CD14-positive monocyte (primary cell): Measurements from ENCODE around the gene IL17RA. TPM values are rescaled to one million over a fixed set of nuclear protein-coding genes. Genes with fewer than 3 reads are reported as not detected.

Experiments
- DNase-seq, 3 donors: peaks; one replicate each; pipeline ENCODE4 v3.0.0-alpha.2; 2011 to 2022
- H2AFZ ChIP-seq: 2 replicates; pipeline ENCODE4 v1.6.0; 2012; ENCODE audit warnings: mild to moderate bottlenecking, low read depth, low read length, inconsistent platforms; ENCODE audit not compliant: insufficient read depth, poor library complexity, severe bottlenecking
- H3K27ac ChIP-seq, 2 donors: 1 replicate in 1 of 2; 2 replicates in 1 of 2; pipeline ENCODE4 v1.5.1; 2012 to 2013; ENCODE audit warnings: low read length in 2 of 2, control low read depth in 1 of 2, inconsistent platforms in 1 of 2, low read depth in 1 of 2, mild to moderate bottlenecking in 1 of 2
- H3K27me3 ChIP-seq, 2 donors: one replicate each; pipeline versions ENCODE4 v1.6.0 to v1.6.1; 2011 to 2013; ENCODE audit warnings: low read length in 2 of 2; ENCODE audit not compliant: control insufficient read depth in 2 of 2, insufficient read depth in 2 of 2
- H3K36me3 ChIP-seq, 2 donors: replicated peaks in 1 of 2; 1 replicate in 1 of 2; 2 replicates in 1 of 2; pipeline versions ENCODE4 v1.5.1 to v1.6.1; 2012 to 2013; ENCODE audit warnings: low read length in 2 of 2, control low read depth in 1 of 2, inconsistent platforms in 1 of 2, mild to moderate bottlenecking in 1 of 2; ENCODE audit not compliant: insufficient read depth in 2 of 2, control insufficient read depth in 1 of 2
- H3K4me1 ChIP-seq, 2 donors: 1 replicate in 1 of 2; 2 replicates in 1 of 2; pipeline versions ENCODE4 v1.5.1 to v1.6.1; 2012 to 2013; ENCODE audit warnings: low read length in 2 of 2, control low read depth in 1 of 2, inconsistent platforms in 1 of 2, mild to moderate bottlenecking in 1 of 2, moderate library complexity in 1 of 2; ENCODE audit not compliant: insufficient read depth in 2 of 2, control insufficient read depth in 1 of 2
- H3K4me2 ChIP-seq: replicated peaks from 2 replicates; pipeline ENCODE3; 2012; ENCODE audit warnings: low read length, moderate library complexity, mild to moderate bottlenecking; ENCODE audit not compliant: poor library complexity, severe bottlenecking; ENCODE audit errors: extremely low read depth
- H3K4me3 ChIP-seq, 3 experiments: fragments of 200-600 bp in 1 of 3; sonication (generic) in 1 of 3; replicated peaks in 1 of 3; 1 replicate in 2 of 3; 2 replicates in 1 of 3; pipeline ENCODE4 v1.5.1; 2011 to 2013; ENCODE audit warnings: low read length in 3 of 3, mild to moderate bottlenecking in 3 of 3, control low read depth in 2 of 3, low read depth in 2 of 3, inconsistent platforms in 1 of 3, moderate library complexity in 1 of 3
- H3K79me2 ChIP-seq: 2 replicates; pipeline ENCODE4 v1.6.0; 2012; ENCODE audit warnings: mild to moderate bottlenecking, control low read depth, inconsistent platforms, low read length, moderate library complexity; ENCODE audit not compliant: insufficient read depth
- H3K9ac ChIP-seq: 2 replicates; pipeline ENCODE4 v1.6.0; 2017; ENCODE audit warnings: low read length, mild to moderate bottlenecking; ENCODE audit not compliant: insufficient read depth, poor library complexity, severe bottlenecking
- H3K9me3 ChIP-seq, 2 donors: replicated peaks in 1 of 2; 1 replicate in 1 of 2; 2 replicates in 1 of 2; pipeline versions ENCODE4 v1.5.1 to v1.6.1; 2012 to 2013; ENCODE audit warnings: low read length in 2 of 2, control low read depth in 1 of 2; ENCODE audit not compliant: control insufficient read depth in 1 of 2, insufficient read depth in 1 of 2
- H4K20me1 ChIP-seq: 2 replicates; pipeline ENCODE4 v1.6.0; 2012; ENCODE audit warnings: mild to moderate bottlenecking, low read length, control low read depth, moderate library complexity; ENCODE audit not compliant: insufficient read depth
- H3K27ac Mint-ChIP-seq, 7 donors: one replicate each; pipeline ENCODE4 v1.8.0; 2020; ENCODE audit warnings: mild to moderate bottlenecking in 7 of 7, mixed read lengths in 7 of 7, moderate library complexity in 6 of 7, inconsistent platforms in 2 of 7
- H3K27me3 Mint-ChIP-seq, 3 donors: one replicate each; pipeline ENCODE4 v1.8.0; 2021 to 2022; ENCODE audit warnings: low read depth in 3 of 3, mild to moderate bottlenecking in 3 of 3, mixed read lengths in 3 of 3, moderate library complexity in 3 of 3, inconsistent platforms in 1 of 3
- H3K36me3 Mint-ChIP-seq, 2 donors: one replicate each; pipeline ENCODE4 v1.8.0; 2020; ENCODE audit warnings: mixed read lengths in 2 of 2, inconsistent platforms in 1 of 2, mild to moderate bottlenecking in 1 of 2
- H3K4me1 Mint-ChIP-seq: one replicate; pipeline ENCODE4 v1.8.0; 2020; ENCODE audit warnings: mild to moderate bottlenecking, mixed read lengths
- H3K4me3 Mint-ChIP-seq, 2 donors: one replicate each; pipeline ENCODE4 v1.8.0; 2020; ENCODE audit warnings: mild to moderate bottlenecking in 2 of 2, mixed read lengths in 2 of 2, moderate library complexity in 1 of 2
- H3K9me3 Mint-ChIP-seq, 7 donors: one replicate each; pipeline ENCODE4 v1.8.0; 2020 to 2022; ENCODE audit warnings: mixed read lengths in 7 of 7, mild to moderate bottlenecking in 6 of 7, moderate library complexity in 6 of 7, inconsistent platforms in 2 of 7
- WGBS: methylation state at CpG from one replicate; pipeline ENCODE4 v1.1.5; 2013; ENCODE audit warnings: missing lambda C conversion rate; ENCODE audit not compliant: insufficient coverage; 5-methylcytosine and 5-hydroxymethylcytosine counted together
- intact Hi-C, 2 donors: fragments of 100-400 bp; cut with micrococcal nuclease; formaldehyde crosslinking; loops; one replicate each; pipeline versions ENCODE4 v1.15.0 to v1.15.1; 2023
- polyA plus RNA-seq, 3 donors: library from polyadenylated mRNA; depleted of rRNA in 1 of 3; unstranded in 2 of 3; stranded (reverse) in 1 of 3; fragments of 300-500 nt in 2 of 3; fragments of >200 nt in 1 of 3; fragmentation: Illumina TruSeq in 2 of 3; gene quantifications; 1 replicate in 2 of 3; 2 replicates in 1 of 3; pipeline ENCODE4 v1.2.3, GENCODE V29; 2012 to 2021
- TF ChIP-seq, protein P1 (sequence below): fragments of 200-600 bp; IDR thresholded peaks from one replicate; pipeline ENCODE4 v1.8.0; 2022; ENCODE audit warnings: antibody characterized with exemption, mild to moderate bottlenecking

Gene IL17RA
- polyA plus RNA-seq, 3 donors, result 68.3 to 118 (median 96.7) TPM

DNA sequence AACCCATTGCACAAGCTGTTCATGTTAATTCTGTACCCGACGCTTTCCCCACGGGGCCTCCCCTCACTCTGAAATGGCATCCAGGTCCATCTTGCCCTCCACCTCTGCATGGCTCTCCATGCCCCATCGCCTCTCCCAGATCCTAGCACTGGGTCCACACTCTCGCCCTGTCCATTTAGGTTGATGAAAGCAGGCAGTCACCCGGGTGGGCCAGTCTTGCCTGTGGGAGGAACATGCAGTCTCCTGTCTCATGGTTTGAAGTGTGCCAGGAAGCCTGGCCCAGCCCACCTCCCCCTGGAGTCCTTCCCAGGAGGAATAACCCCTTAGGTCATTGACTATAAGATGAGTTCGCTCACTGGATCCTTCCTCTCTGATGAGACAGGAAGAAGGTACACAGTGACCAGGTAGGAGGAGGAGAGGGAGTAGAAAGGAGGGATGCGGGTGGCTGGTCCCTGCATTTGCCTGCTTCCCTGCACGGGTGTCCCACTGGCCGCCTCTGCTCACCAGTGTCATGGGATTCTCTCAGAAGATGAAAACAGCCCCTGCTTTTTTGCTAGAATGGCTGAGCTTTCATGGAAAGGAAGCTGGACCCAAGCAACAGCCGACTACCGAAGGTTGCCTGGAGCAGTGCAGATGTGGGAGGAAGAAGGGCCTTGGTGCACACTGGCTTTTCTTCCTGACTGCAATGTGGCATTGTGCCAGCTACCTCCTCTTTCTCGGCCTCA lies 29.5 kb downstream of the IL17RA start:
- no peaks in the 10 kb centered on the region for H3K9me3 ChIP-seq
- Mint-ChIP-seq H3K27me3 (peaks cover 0 to 2% (median 0%) of the 10 kb centered on the region in 3 donors), H3K4me1 (peaks cover 100% of the 10 kb centered on the region), H3K27ac (peak overlapping the region; percentile 72 to 96 (median 91)), H3K9me3 (peaks cover 0 to 2% (median 0%) of the 10 kb centered on the region in 7 donors), H3K36me3 (peaks cover 42 to 63% of the 10 kb centered on the region in 2 donors), H3K4me3 (peak overlapping the region; percentile 21 to 60)
- peak overlapping the region in 1 of 3 experiments; percentile 79 for H3K4me3 ChIP-seq
- peaks cover 74% of the 10 kb centered on the region for H3K79me2 ChIP-seq
- intact Hi-C loops, result no loop called here
- H3K9ac ChIP-seq, result peak overlapping the region; percentile 18
- H3K4me1 ChIP-seq, result peaks cover 100% of the 10 kb centered on the region in 2 donors
- WGBS, result 49% methylated on average over 7 of the region's 13 CpGs
- peak overlapping the region; percentile 85 to 86 for H3K27ac ChIP-seq
- TF ChIP-seq, protein P1, sequence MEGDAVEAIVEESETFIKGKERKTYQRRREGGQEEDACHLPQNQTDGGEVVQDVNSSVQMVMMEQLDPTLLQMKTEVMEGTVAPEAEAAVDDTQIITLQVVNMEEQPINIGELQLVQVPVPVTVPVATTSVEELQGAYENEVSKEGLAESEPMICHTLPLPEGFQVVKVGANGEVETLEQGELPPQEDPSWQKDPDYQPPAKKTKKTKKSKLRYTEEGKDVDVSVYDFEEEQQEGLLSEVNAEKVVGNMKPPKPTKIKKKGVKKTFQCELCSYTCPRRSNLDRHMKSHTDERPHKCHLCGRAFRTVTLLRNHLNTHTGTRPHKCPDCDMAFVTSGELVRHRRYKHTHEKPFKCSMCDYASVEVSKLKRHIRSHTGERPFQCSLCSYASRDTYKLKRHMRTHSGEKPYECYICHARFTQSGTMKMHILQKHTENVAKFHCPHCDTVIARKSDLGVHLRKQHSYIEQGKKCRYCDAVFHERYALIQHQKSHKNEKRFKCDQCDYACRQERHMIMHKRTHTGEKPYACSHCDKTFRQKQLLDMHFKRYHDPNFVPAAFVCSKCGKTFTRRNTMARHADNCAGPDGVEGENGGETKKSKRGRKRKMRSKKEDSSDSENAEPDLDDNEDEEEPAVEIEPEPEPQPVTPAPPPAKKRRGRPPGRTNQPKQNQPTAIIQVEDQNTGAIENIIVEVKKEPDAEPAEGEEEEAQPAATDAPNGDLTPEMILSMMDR, result no peak
- no peak overlapping the region for H2AFZ ChIP-seq
- peak overlapping the region; percentile 86 for H3K4me2 ChIP-seq
- H3K27me3 ChIP-seq, result no peaks in the 10 kb centered on the region
- peaks cover 91% of the 10 kb centered on the region for H4K20me1 ChIP-seq
- peaks cover 31 to 49% of the 10 kb centered on the region in 2 donors for H3K36me3 ChIP-seq
- no peak for DNase-seq

- H3K36me3 Mint-ChIP-seq, result peaks cover 37 to 58% of the 10 kb centered on the region in 2 donors
- peak overlapping the region in 1 of 2 donors; percentile 60 for H3K4me3 Mint-ChIP-seq
- Histone ChIP-seq H3K9ac (peak overlapping the region; percentile 18), H3K4me1 (peaks cover 100% of the 10 kb centered on the region in 2 donors), H3K4me3 (peak overlapping the region in 1 of 3 experiments; percentile 79), H3K9me3 (no peaks in the 10 kb centered on the region), H3K79me2 (peaks cover 74% of the 10 kb centered on the region), H3K27ac (peak overlapping the region; percentile 85 to 86), H3K4me2 (peak overlapping the region; percentile 86), H2AFZ (no peak overlapping the region), H3K36me3 (peaks cover 25 to 44% of the 10 kb centered on the region in 2 donors), H4K20me1 (peaks cover 91% of the 10 kb centered on the region), H3K27me3 (no peaks in the 10 kb centered on the region)
- H3K27me3 Mint-ChIP-seq, result peaks cover 0 to 3% (median 2%) of the 10 kb centered on the region in 3 donors
- TF ChIP-seq, protein P1, result no peak
- intact Hi-C loops, result loop anchor here in 1 of 2 donors (1.0 to 5.0 kb wide), 2 partner anchors 9 to 33 kb away; partner anchors contain the start of gene IL17RA
- peak in 1 of 3 donors; percentile 6 for DNase-seq
- WGBS, result 53% methylated on average over 5 of the region's 9 CpGs
- peaks cover 0 to 2% (median 0%) of the 10 kb centered on the region in 7 donors for H3K9me3 Mint-ChIP-seq
- H3K27ac Mint-ChIP-seq, result peak overlapping the region; percentile 72 to 96 (median 93)
- peaks cover 100% of the 10 kb centered on the region for H3K4me1 Mint-ChIP-seq
These were observed 30.1 kb downstream of the IL17RA start for GRCh38 chr22:17114898-17115235.
